ENCODE results near the gene CTXN1. TPM values are rescaled to one million over a fixed set of nuclear protein-coding genes. Genes with fewer than 3 reads are reported as not detected.

The CTXN1 gene
- total RNA-seq, 1 donor from 2014 or later: 55.9 TPM

DNA sequence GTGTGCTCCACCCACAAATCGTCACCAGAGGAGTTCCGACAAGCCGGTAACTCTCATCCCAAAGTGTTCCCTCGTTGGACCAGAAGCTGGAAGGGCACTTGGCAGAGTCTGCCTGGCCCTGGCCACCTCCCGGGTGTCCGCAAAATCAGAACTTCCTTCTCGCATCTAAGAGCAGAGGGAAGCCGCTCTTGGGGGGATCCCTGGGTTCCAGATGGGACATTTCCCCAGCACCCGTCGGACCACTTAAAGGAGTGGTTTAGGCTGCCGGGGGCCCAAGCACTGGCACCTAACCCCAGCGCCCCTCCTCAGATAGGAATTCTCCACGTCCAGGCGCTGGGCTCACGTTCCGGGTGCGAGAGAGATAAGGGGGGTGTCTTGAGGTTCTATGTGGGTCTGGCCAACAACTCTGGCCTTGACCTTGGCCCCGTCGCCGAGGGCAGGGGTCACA is 23.1 kb downstream of the CTXN1 start:
- H3K79me2 ChIP-seq (ENCODE audit: insufficient read depth, low read length): peaks cover 38% of the 10 kb centered on the region
- no peaks in the 10 kb centered on the region for H3K9me3 ChIP-seq (ENCODE audit: insufficient read depth, low read depth, low read length)
- FAIRE-seq (no peak), DNase-seq (ENCODE audit: low read depth) (no peak)
- H3K4me1 ChIP-seq (ENCODE audit: insufficient read depth, low read length): peaks cover 21% of the 10 kb centered on the region
- H3K27ac ChIP-seq (ENCODE audit: low read depth, low read length): peak overlapping the region; percentile 77
- H3K36me3 Mint-ChIP-seq (ENCODE audit: low read depth, unreplicated experiment): peaks cover 10% of the 10 kb centered on the region
- H3K27me3 Mint-ChIP-seq (ENCODE audit: low read depth, unreplicated experiment): no peaks in the 10 kb centered on the region
- H3K36me3 ChIP-seq (ENCODE audit: insufficient read depth, low read length): no peaks in the 10 kb centered on the region
- peaks cover 32% of the 10 kb centered on the region for H4K20me1 ChIP-seq (ENCODE audit: insufficient read depth, low read length)
- peaks cover 5% of the 10 kb centered on the region for H3K4me1 Mint-ChIP-seq (ENCODE audit: low read depth, unreplicated experiment)
- H3K9me3 Mint-ChIP-seq (ENCODE audit: unreplicated experiment): peaks cover 2% of the 10 kb centered on the region
- no peak for TF ChIP-seq EZH2 (IDR thresholded peaks at IDR 0.05; ENCODE audit: insufficient read depth, low read length)
- no peaks in the 10 kb centered on the region for H3K27me3 ChIP-seq (ENCODE audit: insufficient read depth, low read length)
- peak overlapping the region; percentile 89 for H3K27ac Mint-ChIP-seq (ENCODE audit: unreplicated experiment)
- peak overlapping the region; percentile 88 for H2AFZ ChIP-seq (ENCODE audit: low read depth, low read length)
- peak overlapping the region; percentile 86 for H3K9ac ChIP-seq (ENCODE audit: low read length)
- H3K4me2 ChIP-seq (ENCODE audit: low read length): peak overlapping the region; percentile 90
- peak overlapping the region; percentile 91 for H3K4me3 Mint-ChIP-seq (ENCODE audit: unreplicated experiment)
- H3K4me3 ChIP-seq (ENCODE audit: insufficient read depth, low read depth, low read length): peak overlapping the region; percentile 62

DNA sequence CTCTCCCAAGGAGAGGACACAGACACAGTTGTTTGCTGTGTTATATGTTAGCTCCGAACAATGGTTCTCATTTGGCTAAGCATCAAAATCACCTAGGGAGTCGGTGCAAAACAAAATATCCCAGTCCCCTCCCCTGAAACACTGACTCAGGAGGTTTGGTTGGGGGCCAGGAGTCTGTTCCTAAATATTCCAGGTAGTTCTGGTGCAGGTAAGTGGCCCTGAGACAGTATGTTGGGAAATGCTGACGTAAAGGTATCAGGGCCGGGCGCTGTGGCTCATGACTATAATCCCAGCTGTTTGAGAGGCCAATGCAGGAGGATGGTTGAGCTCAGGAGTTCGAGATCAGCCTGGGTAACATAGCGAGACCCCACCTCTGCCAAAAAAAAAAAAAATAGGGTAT is 24.6 kb downstream of the CTXN1 start:
- Mint-ChIP-seq H3K4me3 (ENCODE audit: unreplicated experiment) (peak overlapping the region; percentile 20), H3K27ac (ENCODE audit: unreplicated experiment) (no peak overlapping the region), H3K9me3 (ENCODE audit: unreplicated experiment) (peaks cover 2% of the 10 kb centered on the region), H3K27me3 (ENCODE audit: low read depth, unreplicated experiment) (no peaks in the 10 kb centered on the region), H3K4me1 (ENCODE audit: low read depth, unreplicated experiment) (peaks cover 5% of the 10 kb centered on the region), H3K36me3 (ENCODE audit: low read depth, unreplicated experiment) (peaks cover 10% of the 10 kb centered on the region)
- no peaks in the 10 kb centered on the region for H3K27me3 ChIP-seq (ENCODE audit: insufficient read depth, low read length)
- FAIRE-seq (no peak), DNase-seq (ENCODE audit: low read depth) (no peak)
- H4K20me1 ChIP-seq (ENCODE audit: insufficient read depth, low read length): peaks cover 22% of the 10 kb centered on the region
- H3K27ac ChIP-seq (ENCODE audit: low read depth, low read length): no peak overlapping the region
- H2AFZ ChIP-seq (ENCODE audit: low read depth, low read length): no peak overlapping the region
- no peaks in the 10 kb centered on the region for H3K36me3 ChIP-seq (ENCODE audit: insufficient read depth, low read length)
- no peaks in the 10 kb centered on the region for H3K9me3 ChIP-seq (ENCODE audit: insufficient read depth, low read depth, low read length)
- peaks cover 26% of the 10 kb centered on the region for H3K79me2 ChIP-seq (ENCODE audit: insufficient read depth, low read length)
- no peak overlapping the region for H3K4me2 ChIP-seq (ENCODE audit: low read length)
- no peak overlapping the region for H3K9ac ChIP-seq (ENCODE audit: low read length)
- no peak overlapping the region for H3K4me3 ChIP-seq (ENCODE audit: insufficient read depth, low read depth, low read length)
- peaks cover 21% of the 10 kb centered on the region for H3K4me1 ChIP-seq (ENCODE audit: insufficient read depth, low read length)
- TF ChIP-seq, protein P1, sequence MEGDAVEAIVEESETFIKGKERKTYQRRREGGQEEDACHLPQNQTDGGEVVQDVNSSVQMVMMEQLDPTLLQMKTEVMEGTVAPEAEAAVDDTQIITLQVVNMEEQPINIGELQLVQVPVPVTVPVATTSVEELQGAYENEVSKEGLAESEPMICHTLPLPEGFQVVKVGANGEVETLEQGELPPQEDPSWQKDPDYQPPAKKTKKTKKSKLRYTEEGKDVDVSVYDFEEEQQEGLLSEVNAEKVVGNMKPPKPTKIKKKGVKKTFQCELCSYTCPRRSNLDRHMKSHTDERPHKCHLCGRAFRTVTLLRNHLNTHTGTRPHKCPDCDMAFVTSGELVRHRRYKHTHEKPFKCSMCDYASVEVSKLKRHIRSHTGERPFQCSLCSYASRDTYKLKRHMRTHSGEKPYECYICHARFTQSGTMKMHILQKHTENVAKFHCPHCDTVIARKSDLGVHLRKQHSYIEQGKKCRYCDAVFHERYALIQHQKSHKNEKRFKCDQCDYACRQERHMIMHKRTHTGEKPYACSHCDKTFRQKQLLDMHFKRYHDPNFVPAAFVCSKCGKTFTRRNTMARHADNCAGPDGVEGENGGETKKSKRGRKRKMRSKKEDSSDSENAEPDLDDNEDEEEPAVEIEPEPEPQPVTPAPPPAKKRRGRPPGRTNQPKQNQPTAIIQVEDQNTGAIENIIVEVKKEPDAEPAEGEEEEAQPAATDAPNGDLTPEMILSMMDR (IDR thresholded peaks at IDR 0.05; ENCODE audit: insufficient read depth, low read depth, low read length): no peak
- no peak for TF ChIP-seq EZH2 (IDR thresholded peaks at IDR 0.05; ENCODE audit: insufficient read depth, low read length)

DNA sequence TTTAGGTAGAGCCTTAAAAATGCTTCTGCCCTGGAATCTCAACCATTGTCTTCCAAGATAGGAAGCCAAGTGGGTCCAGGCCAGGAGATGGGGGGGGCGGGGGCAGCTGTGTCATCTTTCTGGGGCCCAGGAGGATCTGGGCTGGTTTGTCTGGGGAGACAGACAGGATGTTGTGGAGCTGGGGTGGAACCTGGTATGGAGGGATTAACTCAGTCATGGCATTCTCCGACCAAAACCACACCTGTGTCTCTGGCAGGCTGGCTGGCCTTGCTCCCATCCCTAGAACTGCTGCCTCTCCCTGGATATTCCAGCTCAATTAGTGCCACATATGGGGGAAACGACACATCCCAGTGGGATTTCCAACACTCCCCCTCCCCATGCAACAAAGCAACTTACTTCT is 25.0 kb downstream of the CTXN1 start:
- H3K36me3 ChIP-seq (ENCODE audit: insufficient read depth, low read length): no peaks in the 10 kb centered on the region
- H3K4me1 Mint-ChIP-seq (ENCODE audit: low read depth, unreplicated experiment): peaks cover 5% of the 10 kb centered on the region
- H3K4me3 ChIP-seq (ENCODE audit: insufficient read depth, low read depth, low read length): no peak overlapping the region
- FAIRE-seq (no peak), DNase-seq (ENCODE audit: low read depth) (no peak)
- H3K36me3 Mint-ChIP-seq (ENCODE audit: low read depth, unreplicated experiment): peaks cover 10% of the 10 kb centered on the region
- H3K4me3 Mint-ChIP-seq (ENCODE audit: unreplicated experiment): no peak overlapping the region
- no peaks in the 10 kb centered on the region for H3K9me3 ChIP-seq (ENCODE audit: insufficient read depth, low read depth, low read length)
- H4K20me1 ChIP-seq (ENCODE audit: insufficient read depth, low read length): peaks cover 18% of the 10 kb centered on the region
- peaks cover 22% of the 10 kb centered on the region for H3K79me2 ChIP-seq (ENCODE audit: insufficient read depth, low read length)
- no peaks in the 10 kb centered on the region for H3K27me3 Mint-ChIP-seq (ENCODE audit: low read depth, unreplicated experiment)
- H3K9ac ChIP-seq (ENCODE audit: low read length): no peak overlapping the region
- H3K9me3 Mint-ChIP-seq (ENCODE audit: unreplicated experiment): peaks cover 2% of the 10 kb centered on the region
- TF ChIP-seq, protein P1 (IDR thresholded peaks at IDR 0.05; ENCODE audit: insufficient read depth, low read depth, low read length): no peak
- TF ChIP-seq EZH2 (IDR thresholded peaks at IDR 0.05; ENCODE audit: insufficient read depth, low read length): no peak
- no peak overlapping the region for H3K27ac ChIP-seq (ENCODE audit: low read depth, low read length)
- H3K4me1 ChIP-seq (ENCODE audit: insufficient read depth, low read length): peaks cover 21% of the 10 kb centered on the region
- no peak overlapping the region for H3K27ac Mint-ChIP-seq (ENCODE audit: unreplicated experiment)
- H3K4me2 ChIP-seq (ENCODE audit: low read length): no peak overlapping the region
- H3K27me3 ChIP-seq (ENCODE audit: insufficient read depth, low read length): no peaks in the 10 kb centered on the region
- H2AFZ ChIP-seq (ENCODE audit: low read depth, low read length): no peak overlapping the region
